Measurements from ENCODE around the gene BROX.
"Not testable (repeated sequence)": the region's sequence is repeated elsewhere in the genome, so short reads cannot be mapped to it uniquely, and the experiment has no call there.

Gene BROX, protein sequence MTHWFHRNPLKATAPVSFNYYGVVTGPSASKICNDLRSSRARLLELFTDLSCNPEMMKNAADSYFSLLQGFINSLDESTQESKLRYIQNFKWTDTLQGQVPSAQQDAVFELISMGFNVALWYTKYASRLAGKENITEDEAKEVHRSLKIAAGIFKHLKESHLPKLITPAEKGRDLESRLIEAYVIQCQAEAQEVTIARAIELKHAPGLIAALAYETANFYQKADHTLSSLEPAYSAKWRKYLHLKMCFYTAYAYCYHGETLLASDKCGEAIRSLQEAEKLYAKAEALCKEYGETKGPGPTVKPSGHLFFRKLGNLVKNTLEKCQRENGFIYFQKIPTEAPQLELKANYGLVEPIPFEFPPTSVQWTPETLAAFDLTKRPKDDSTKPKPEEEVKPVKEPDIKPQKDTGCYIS

DNA sequence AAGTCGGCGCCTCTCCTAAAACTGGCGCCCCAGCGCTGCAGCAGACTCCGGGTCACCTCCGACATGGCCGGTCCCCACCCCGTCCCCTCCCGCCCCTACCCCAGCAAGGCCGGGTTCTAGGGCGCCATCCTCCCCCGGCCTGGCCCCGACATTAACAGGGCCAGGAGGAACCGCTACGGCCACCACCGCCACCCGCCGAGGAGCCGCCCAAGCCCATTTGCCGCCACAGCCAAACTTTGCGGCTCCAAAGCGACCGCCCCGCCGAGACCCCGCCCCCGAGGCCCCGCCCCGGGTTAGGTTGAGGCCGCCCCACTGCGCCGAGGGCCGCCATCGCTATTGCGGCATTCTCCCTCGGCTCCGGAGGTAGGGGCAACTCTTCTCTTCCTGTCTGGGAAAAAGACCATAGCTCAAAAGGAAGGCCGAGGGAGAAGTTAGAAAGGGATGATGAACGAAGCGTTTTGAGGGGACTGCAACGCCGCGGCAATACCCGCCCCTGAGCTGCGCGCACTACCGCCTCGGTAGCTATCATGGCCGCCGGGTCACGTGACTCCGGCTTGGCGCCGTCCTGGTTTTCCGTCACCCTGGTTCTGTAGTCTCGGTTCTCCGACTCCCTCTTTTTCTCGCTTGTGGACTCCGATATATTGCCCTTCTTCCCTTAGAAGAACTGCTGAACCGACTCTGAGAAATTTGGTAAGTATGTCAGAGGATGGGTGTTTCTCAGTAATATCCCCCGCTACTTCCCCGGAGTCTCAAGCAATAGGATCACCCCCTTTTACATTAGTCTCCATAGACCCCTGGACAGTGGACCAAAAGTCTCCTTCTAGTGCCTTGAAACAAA lies at the start of gene BROX, which contains the start of gene AIDA:
Gene BROX, plus strand, starts transcription at position 312 of the 838 bp plus-strand sequence. CDS start 3,136 bp downstream, outside the sequence.
Gene AIDA, minus strand, starts transcription at position 239 of the 838 bp plus-strand sequence. Its CDS starts 174 bp downstream, at position 65.
- DNase-seq (ENCODE audit: low read depth, low spot score): peak; percentile 95

DNA sequence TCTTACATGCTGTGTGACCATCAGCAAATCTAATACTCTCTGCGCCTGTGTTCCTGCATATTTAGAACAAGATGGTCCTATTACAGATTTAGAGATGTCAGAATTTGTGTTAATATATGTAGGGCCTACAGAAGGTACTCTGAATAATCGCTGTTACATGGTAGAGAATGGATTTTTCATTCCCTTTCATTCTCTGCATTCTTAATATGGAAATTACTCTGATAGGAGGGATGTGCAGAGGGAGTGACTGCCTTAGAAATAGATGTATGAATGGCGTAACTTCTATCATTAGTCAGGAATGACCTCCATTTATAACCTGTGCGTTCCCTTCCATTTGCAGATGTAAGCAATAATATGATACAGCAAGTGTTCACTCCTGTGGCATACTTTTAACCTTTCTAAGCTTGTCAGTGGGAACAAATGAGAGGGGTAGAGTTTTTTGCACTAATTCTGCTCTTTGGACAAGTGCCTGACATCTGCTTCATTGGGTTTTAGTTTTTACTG lies 48.9 kb upstream of the BROX start:
- no peak for DNase-seq (ENCODE audit: low read depth, low spot score)

DNA sequence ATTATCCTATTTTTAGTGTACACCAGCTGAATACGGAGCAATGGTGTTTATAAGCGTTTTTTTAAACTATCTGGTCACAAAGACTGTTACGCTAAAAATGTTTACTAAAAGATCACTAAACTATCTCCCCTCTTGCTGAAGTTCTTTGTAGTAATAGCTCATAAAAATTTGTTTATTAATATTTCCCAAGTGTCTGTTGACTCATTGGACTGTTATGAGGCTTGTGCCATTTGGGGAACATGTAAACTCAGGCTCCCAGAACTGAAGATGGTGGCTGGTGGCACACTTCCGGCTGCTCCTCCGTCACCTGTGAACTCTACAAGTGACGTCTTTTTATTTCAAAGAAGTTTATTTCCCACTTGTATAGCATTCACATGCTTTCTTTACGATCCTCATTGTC lies 46.4 kb upstream of the BROX start:
- DNase-seq (ENCODE audit: low read depth, low spot score): no peak

DNA sequence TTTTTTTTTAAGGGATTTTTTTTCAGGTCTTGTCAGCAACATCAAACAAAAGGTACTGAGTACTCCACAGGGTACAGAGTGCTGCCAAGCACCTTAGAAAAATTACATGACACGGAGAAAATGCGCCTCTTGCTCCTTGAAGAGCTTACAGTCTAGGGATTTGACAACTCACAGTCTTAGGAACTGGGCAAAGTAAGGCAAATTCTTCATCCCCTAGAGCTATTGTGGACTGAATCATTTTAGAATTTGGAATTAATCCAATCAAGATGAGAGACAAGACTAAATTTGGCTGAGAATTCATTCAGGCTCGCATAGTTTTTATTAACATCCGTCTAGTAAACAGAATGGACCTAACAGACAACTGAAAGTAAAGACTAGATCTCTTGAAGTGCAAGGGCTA lies 44.2 kb upstream of the BROX start:
- DNase-seq (ENCODE audit: low read depth, low spot score): not testable (repeated sequence)

DNA sequence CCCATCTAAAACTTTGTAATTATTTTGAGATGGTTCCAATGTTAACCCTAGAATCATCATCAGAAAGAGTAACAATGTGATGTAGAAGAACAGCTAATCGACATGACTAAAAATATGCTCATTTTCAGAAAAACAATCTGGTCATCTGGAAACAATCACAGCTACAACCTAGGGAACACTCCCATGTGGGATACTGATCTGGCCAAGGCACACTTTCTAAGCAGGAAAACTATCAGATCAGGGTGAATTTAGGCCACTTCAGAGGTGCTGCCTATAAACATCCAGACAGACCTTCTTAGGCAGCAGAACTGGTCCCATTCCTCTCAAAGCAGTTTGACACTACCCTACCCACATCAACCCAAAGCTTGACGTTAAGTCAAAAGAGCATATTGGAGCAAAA lies 43.3 kb upstream of the BROX start:
- DNase-seq (ENCODE audit: low read depth, low spot score): not testable (repeated sequence)

DNA sequence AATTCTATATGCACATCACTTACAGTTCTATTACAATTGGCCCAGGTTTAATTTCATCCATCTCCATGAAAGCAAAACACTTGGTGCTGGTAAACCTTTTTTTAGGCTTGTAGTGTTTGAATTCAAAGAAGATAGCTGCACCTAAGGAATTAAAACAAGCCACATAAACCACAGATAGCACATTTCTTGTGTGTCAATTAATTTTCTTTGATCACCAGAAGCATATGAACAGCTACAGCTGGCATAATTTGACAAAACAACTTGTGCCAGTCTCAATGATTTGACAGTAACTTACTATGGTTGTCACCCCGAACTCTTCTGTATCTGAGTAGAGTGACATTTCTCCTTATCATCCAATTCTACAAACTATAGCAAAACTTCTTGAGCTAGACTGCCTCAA lies 42.3 kb upstream of the BROX start:
- DNase-seq (ENCODE audit: low read depth, low spot score): no peak

DNA sequence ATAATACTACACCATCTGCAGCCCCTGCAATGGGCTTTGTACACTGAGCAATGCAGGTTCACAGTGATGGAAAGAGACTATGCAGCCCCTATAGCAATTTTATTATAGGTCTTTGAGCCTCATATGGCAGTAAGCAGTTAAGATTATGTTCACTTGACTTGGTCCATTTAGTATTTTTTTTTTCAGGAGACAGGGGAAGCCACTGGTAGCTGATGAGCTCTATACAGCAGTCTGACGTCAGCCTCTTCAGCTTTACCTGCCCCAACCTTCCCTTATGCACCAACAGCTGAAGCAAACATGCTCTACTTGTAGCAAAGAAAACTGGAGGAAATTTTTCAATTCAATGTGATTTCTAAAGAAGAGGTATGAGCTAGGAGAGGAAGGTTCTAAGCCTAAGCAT lies 32.3 kb upstream of the BROX start:
- DNase-seq (ENCODE audit: low read depth, low spot score): no peak

DNA sequence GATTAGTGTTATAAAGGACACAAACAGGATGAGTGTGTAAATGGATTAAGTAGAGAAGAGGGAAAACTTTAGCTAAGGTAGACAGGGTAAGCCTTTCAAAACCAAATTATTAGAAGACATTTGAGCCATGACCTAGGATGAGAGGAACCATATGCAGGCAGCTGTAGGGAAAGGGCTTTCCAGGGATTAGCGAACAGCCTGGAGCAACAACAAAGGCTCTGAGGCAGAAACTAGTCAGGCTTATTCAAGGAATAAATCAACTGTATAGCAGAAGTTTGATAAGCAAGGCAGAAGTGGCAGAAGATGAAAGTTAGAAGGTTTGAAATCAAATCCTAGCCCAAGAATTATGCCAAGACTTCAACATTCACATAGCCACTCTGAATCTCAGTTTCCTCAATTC lies 21.3 kb upstream of the BROX start:
- no peak for DNase-seq (ENCODE audit: low read depth, low spot score)

DNA sequence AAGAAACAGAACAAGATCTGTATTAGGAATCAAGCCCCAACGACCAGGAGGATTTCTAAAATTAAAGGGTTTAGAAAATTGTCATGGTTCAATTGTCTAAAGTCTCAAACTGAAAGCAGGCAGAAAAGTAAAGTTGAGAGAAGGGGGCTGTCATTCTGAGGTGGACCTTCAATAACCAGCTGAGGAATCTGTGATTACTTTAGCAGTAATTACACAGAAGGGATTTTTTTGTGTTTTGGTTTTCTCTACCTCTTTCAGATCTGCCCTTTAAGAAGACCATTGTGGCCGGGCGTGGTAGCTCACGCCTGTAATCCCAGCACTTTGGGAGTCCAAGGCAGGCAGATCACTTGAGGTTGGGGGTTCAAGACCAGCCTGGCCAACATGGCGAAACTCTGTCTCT lies 17.4 kb upstream of the BROX start:
- no peak for DNase-seq (ENCODE audit: low read depth, low spot score)

DNA sequence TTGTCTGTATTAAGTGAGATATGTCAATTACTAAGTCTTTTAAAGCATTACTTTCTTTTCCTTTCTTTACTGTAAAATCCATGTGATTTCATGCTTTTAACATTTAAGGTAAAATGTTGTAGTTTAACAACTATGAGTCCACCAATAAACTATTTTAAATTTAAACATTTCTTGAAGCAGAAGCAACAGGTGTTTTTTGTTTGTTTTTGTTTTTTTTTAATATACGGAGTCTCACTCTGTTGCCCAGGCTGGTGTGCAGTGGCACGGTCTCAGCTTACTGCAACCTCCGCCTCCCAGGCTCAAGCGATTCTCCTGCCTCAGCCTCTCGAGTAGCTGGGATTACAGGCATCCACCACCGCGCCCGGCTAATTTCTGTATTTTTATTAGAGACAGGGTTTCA lies 15.6 kb upstream of the BROX start:
- DNase-seq (ENCODE audit: low read depth, low spot score): no peak

DNA sequence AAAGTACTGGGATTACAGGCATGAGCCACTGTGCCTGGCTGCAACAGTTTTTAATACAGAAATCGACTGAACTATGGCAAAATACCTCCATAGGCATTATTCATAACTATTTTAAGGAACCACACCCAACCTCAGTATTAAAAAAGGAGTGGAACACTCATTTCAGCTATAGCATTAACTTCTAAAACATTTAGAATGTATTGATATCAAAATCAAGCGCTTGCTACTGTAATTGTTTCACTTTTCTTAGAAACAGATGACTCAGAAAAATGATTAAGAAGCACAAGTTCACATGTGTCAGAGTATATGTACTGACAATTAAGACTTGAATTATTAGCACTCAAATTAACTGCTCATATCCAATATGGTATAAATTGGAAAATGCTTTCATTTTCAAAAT lies 15.2 kb upstream of the BROX start:
- no peak for DNase-seq (ENCODE audit: low read depth, low spot score)

DNA sequence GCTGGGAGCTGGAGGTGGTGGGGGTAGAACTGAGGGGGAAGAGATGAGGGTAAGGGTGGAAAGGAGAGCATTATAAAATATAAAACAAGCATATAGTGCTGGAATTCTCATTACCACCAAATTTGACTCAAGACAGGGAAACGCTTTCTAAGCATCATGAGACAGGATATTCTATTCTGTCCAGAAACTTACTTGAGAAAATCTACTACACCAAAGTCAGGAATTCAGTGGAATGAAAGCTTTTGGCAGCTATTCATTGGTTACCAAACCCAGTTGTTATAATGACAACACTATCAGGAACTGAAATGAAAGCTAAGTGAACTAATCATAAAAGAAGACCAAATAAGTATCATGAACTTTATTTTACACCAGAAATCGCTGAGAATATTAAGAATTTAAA lies 14.5 kb upstream of the BROX start:
- no peak for DNase-seq (ENCODE audit: low read depth, low spot score)

DNA sequence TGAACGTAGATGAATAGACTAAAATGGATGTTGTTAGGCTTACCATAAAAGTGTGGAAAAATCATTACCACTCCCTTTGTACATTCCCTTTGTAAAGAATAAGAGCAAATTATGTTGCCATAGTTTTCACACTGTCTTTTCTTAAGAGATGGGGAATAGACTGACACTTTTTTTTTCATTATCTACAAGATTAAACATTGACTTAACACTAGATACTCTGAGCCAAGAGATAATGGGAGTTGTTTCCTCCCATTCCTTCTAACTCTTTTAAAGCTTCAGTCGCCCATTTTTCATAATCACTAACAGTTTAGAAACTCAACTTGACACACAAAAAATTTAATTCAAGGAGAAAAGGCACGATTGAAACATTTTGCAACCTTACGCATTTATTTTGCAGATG lies 10.2 kb upstream of the BROX start:
- no peak for DNase-seq (ENCODE audit: low read depth, low spot score)

DNA sequence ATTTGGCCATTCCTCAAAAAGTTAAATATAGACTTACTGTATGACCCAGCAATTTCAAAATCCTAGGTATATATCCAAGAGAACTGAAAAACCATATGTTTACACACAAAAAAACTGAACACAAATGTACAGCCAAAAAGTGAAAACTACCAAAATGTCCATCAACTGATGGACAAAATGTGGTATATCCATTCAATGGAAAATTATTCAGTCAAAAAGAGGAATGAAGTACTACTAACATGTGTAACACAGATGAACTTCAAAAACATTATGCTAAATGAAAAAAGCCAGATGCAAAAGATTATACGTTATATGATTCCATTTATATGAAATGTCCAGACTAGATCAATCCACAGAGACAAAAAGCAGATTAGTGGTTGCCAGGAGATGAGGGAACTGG lies 8.1 kb upstream of the BROX start:
- DNase-seq (ENCODE audit: low read depth, low spot score): no peak

DNA sequence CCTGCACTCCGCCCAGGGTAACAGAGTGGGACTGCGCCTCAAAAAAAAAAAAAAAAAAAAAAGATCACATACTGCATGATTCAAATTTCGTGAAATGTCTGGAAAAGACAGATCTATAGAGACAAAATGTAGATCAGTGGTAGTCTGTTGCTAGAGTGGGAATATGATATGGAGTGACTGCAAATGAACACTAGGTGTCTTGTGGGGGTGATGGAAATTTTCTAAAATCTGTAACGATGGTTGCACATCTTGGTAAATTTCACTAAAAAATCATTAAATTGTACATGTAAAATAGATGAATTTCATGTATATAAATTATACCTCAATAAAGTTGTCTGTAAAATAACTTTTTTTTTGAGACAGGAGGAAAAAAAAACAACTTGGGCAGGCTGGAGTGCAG lies 5.5 kb upstream of the BROX start:
- no peak for DNase-seq (ENCODE audit: low read depth, low spot score)

DNA sequence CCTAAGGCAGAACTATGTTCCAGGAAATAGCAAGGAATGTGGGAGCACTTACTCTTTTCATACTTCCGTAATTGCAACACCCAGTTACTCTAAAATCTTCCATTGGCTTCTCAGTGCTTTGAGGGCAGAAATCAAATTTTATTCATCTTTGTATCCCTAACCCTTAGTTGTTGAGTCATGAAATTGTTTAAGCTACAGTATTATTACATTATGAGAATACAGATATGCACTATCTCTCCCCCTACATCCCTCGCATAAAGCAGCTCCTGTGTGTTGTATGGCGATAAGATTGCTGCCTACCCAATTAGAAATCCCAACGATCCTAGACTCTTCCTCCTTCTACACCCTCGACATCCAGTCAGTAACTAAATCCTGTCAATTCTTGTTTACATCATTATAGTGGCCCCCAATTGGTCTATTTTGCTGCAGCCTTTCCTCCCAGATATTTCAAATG lies 2.6 kb upstream of the BROX start:
- DNase-seq (ENCODE audit: low read depth, low spot score): no peak

DNA sequence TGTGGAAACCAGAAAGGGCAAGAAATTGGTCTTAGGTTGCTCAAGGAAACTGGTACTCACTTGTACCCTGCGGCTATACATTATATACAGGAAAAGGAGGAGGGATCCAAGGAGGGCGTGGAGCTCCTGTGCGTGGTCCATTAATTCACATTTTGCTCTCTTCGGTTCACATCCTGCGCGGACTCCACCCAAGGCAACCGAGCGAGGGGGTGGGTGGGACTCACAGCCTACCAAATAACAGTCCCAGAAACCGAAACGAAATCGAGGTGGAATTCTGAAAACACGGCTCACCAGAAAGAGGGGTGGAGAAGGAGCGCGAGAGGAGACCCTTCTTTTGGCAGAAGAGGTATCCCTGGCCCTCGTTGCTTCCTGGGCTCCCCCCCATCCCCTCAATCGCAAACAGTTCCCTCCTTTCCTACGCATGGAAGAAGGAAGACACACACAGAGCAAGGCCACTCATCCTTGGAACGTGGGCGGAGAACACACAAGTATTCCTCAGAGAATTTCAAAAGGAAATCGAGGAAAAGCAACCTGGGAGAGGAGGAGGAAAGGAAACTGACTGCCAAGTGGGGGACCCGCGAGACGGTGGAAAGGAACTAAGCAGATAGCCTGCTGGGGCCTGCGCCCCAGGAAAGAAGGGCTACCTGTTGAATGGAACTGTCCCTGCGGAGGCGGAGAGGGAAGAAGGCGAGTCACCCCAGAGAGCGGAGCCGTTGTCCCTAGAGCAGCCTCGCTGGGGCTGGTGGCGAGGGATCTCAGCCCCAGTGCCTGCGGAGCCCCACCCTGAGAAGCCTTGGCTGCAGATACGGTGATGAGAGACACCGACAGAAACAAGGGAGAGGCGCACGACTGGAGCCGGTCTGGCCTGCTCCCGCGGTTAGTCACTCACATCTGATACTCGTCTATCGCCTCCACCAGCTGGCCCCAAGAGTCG lies 778 bp upstream of the BROX start:
- DNase-seq (ENCODE audit: low read depth, low spot score): peak; percentile 26

DNA sequence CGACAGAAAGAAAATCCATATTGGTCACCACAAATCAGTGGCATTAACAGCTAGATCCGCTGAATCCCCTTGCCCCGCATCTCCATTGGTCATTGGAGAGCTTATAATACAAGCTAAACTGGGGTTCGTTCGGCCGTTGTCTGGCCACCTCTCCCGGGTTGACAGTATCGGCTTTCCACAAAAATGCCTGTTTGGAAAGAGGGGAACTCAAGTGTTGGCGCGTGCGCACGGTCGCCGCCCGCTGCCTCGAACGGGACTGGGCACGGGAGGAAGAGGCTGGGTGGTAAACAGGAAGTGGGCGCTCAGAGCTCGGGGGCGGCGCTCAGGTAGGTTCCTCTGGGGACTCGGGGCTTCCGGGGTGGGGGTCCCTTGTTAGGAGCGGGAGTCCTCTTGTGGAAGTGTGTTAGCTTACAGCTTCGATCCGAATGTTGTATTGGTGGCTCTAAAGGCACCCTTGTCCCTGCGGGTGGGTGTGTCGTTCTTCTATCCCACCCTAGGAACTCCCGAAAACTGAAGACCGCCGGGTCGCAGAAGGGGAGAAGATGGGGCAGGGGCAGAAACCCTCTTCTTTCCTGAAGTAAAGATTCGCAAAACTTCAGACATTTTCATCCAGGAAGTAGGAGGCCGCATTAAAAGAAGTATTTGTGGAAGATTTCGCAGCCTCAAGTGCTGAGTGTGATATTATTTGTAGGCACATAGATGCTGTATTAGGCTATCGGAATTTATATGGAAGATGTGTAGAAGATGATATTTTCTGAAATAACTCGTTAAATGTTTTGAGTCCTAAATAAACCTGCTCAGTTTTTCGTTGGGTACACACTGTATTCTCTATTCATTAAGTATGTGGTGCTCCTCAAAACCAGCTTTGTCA lies 962 bp downstream of the BROX start:
- DNase-seq (ENCODE audit: low read depth, low spot score): peak; percentile 78

DNA sequence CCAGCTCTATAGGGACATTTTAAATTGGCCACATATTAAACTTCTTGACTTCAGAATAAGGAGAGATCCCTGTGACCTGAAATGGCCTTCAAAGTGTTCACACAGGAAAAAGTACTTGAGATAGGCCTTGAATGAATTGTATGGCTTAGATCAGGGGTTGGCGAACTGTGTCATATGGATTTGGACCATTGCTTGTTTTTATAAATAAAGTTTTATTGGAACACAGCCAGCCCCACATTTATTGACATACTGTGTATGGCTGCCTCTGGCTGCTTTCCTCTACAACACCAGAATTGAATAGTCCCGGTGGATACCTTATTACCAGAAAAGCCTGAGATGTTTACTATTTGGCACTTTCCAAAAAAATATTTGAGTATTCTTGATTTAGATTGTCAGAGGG lies 4.0 kb downstream of the BROX start:
- no peak for DNase-seq (ENCODE audit: low read depth, low spot score)

DNA sequence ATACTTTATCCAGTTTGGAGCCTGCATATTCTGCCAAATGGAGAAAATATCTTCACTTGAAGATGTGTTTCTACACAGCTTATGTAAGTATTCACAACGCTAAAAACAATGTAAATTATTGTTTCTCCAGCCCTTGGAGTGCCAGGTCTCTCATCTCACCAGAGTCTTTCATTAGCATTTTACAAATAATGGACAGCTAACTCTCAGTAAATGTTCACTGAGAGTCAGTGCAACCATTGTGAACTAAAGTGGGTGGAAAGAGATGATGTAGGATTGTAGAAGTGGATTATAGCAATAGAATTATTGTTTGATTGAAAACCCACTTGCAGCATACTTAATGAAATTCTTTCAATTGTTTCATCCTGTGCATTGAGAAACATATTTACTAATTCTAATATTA lies 16.4 kb downstream of the BROX start:
- DNase-seq (ENCODE audit: low read depth, low spot score): no peak

All from activated naive CD8-positive, alpha-beta T cell treated with anti-CD3 and anti-CD28 coated beads, Interleukin-2, amount 50 U/mL, for 16 hours (primary cell).